Parathyroid adenoma (tissue), 2 donors: ENCODE data around the gene XRCC3.

Experiments used
- H2AFZ ChIP-seq: fragments of 300-600 bp; sonication (generic); one replicate; pipeline ENCODE4 v1.7.0; 2017; ENCODE audit warnings: antibody characterized with exemption, mild to moderate bottlenecking
- H3K27ac ChIP-seq: fragments of 300-600 bp; sonication (generic); one replicate; pipeline ENCODE4 v1.7.0; 2017
- H3K27me3 ChIP-seq: fragments of 300-600 bp; sonication (generic); one replicate; pipeline ENCODE4 v1.7.0; 2017; ENCODE audit warnings: low read length; ENCODE audit not compliant: control insufficient read depth, insufficient read depth
- H3K36me3 ChIP-seq: fragments of 300-600 bp; sonication (generic); one replicate; pipeline ENCODE4 v1.7.0; 2017; ENCODE audit warnings: low read length; ENCODE audit not compliant: control insufficient read depth, insufficient read depth
- H3K4me1 ChIP-seq: fragments of 300-600 bp; sonication (generic); one replicate; pipeline ENCODE4 v1.7.0; 2017; ENCODE audit warnings: control low read depth
- H3K4me2 ChIP-seq: fragments of 300-600 bp; sonication (generic); one replicate; pipeline ENCODE4 v1.7.0; 2017; ENCODE audit warnings: low read length
- H3K4me3 ChIP-seq: fragments of 300-600 bp; sonication (generic); one replicate; pipeline ENCODE4 v1.7.0; 2017; ENCODE audit warnings: low read depth, low read length
- H3K79me2 ChIP-seq: fragments of 300-600 bp; sonication (generic); one replicate; pipeline ENCODE4 v1.7.0; 2017; ENCODE audit warnings: control low read depth
- H3K9ac ChIP-seq: fragments of 300-600 bp; sonication (generic); one replicate; pipeline ENCODE4 v1.7.0; 2017; ENCODE audit warnings: mild to moderate bottlenecking
- H3K9me3 ChIP-seq: fragments of 300-600 bp; sonication (generic); one replicate; pipeline ENCODE4 v1.7.0; 2017; ENCODE audit warnings: low read length; ENCODE audit not compliant: control insufficient read depth
- TF ChIP-seq, protein P1 (sequence below): fragments of 300-600 bp; sonication (generic); IDR thresholded peaks from one replicate; pipeline ENCODE4 v1.7.0; 2017; ENCODE audit warnings: antibody characterized with exemption, mild to moderate bottlenecking
- donor health status: primary hyperparathyroidism.

XRCC3 gene

DNA sequence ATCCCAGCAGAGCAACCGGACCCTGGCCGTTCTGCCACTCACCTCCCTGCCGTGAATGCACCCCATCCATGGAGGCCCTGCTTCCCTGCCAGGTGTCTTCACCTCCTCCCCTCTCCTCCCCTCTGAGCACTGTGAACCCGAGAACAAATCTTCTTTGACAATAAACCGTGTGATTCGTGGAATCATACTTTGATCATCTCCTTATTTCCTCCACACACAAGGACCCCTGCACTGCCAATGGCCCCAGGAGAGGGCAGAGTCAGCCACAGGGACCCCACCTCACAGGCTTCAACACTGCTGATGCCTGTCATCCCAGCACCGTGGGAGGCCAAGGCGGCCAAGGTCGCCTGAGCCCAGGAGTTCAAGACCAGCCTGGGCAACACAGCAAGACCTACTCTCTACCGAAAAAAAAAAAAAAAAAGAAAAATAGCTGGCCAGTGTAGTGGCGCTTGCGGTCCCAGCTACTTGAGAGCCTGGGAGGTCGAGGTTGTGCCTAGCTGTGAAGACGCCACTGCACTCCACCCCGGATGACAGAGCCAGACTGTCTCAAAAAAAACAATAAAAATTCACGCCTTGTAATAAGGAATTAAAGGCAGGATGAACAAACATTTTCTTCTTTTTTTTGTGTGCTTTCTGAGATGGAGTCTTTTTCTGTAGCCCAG lies 1.1 kb downstream of the XRCC3 start:
- peaks cover 9% of the 10 kb centered on the region for H3K79me2 ChIP-seq
- no peaks in the 10 kb centered on the region for H3K27me3 ChIP-seq
- H3K4me3 ChIP-seq: no peak overlapping the region
- H3K4me2 ChIP-seq: no peak overlapping the region
- no peak overlapping the region for H2AFZ ChIP-seq
- no peaks in the 10 kb centered on the region for H3K36me3 ChIP-seq
- H3K4me1 ChIP-seq: no peaks in the 10 kb centered on the region
- TF ChIP-seq, protein P1, sequence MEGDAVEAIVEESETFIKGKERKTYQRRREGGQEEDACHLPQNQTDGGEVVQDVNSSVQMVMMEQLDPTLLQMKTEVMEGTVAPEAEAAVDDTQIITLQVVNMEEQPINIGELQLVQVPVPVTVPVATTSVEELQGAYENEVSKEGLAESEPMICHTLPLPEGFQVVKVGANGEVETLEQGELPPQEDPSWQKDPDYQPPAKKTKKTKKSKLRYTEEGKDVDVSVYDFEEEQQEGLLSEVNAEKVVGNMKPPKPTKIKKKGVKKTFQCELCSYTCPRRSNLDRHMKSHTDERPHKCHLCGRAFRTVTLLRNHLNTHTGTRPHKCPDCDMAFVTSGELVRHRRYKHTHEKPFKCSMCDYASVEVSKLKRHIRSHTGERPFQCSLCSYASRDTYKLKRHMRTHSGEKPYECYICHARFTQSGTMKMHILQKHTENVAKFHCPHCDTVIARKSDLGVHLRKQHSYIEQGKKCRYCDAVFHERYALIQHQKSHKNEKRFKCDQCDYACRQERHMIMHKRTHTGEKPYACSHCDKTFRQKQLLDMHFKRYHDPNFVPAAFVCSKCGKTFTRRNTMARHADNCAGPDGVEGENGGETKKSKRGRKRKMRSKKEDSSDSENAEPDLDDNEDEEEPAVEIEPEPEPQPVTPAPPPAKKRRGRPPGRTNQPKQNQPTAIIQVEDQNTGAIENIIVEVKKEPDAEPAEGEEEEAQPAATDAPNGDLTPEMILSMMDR: no peak
- no peak overlapping the region for H3K9ac ChIP-seq
- H3K27ac ChIP-seq: no peak overlapping the region
- no peaks in the 10 kb centered on the region for H3K9me3 ChIP-seq

DNA sequence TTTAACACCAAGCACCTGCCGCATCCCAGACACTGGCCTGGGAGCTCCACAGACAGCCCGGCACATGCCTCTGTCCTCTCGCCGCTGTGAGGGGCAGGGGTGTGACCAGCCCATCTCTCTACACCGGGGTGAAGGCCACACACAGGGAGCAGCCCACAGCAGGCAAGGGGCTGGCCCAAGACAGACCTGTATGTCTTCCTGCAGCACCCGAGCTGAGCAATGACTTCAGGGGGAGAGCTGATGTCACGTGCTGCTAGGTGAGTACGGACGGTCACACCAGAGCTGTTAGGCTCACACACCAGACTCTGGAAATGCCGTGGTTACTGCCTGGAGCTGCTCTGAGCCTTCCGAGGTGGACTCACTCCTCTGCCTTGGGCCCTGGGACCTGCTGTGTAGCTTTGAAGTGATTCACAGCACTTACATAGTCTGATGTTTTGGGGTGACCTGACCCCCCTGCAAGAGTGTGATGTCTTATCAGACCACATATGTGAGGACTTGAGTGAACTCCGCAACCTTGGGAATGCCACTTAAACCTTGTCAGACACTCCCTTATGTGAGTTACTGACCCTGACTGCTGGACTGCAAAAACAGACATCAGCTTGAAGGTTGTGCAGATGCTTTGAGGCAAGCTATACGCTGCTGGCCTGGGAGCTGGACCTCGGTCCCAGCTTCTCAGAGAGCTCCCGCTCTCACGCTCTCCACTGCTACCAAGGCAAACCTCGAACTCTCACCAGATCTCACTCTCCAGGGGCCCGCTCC lies 1.8 kb downstream of the XRCC3 start:
- H3K9ac ChIP-seq: no peak overlapping the region
- TF ChIP-seq, protein P1: no peak
- no peak overlapping the region for H3K27ac ChIP-seq
- no peaks in the 10 kb centered on the region for H3K4me1 ChIP-seq
- H2AFZ ChIP-seq: no peak overlapping the region
- no peaks in the 10 kb centered on the region for H3K36me3 ChIP-seq
- H3K79me2 ChIP-seq: peaks cover 9% of the 10 kb centered on the region
- no peaks in the 10 kb centered on the region for H3K9me3 ChIP-seq
- no peak overlapping the region for H3K4me2 ChIP-seq
- H3K4me3 ChIP-seq: no peak overlapping the region
- no peaks in the 10 kb centered on the region for H3K27me3 ChIP-seq

DNA sequence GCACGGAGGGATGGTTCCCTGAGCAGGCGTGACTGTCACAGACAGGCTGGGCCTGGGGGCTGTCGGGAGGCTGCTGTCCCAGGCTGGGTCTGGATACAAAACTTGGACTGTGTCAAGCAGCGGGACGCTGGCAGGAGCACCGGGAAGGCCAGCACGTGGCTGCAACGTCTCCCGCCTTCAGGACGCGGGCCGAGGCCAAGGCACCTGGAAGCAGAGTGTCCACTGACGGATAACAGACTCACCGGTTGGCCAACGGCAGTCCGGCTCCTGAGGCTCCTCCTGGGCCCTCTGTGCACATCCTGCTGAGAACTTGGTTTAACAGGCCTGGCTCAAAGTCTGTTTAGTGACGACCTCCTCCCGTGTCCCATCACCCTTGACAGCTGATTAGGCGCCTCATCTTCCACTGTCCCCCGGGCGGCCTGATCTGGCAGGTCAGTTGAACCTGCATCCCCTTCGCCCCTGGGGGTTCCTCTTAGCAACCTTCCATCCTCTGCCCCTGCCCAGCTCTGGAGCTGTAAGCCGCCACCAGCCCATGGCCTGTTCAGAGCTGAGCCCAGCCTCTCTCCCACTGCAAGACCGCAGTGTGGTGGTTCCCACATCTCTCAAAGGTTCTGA lies 2.5 kb downstream of the XRCC3 start:
- TF ChIP-seq, protein P1: no peak
- Histone ChIP-seq H3K27me3 (no peaks in the 10 kb centered on the region), H3K27ac (no peak overlapping the region), H3K9me3 (no peaks in the 10 kb centered on the region), H3K9ac (no peak overlapping the region), H3K4me2 (no peak overlapping the region), H3K4me1 (no peaks in the 10 kb centered on the region), H3K79me2 (peaks cover 6% of the 10 kb centered on the region), H3K36me3 (no peaks in the 10 kb centered on the region), H3K4me3 (no peak overlapping the region), H2AFZ (no peak overlapping the region)

DNA sequence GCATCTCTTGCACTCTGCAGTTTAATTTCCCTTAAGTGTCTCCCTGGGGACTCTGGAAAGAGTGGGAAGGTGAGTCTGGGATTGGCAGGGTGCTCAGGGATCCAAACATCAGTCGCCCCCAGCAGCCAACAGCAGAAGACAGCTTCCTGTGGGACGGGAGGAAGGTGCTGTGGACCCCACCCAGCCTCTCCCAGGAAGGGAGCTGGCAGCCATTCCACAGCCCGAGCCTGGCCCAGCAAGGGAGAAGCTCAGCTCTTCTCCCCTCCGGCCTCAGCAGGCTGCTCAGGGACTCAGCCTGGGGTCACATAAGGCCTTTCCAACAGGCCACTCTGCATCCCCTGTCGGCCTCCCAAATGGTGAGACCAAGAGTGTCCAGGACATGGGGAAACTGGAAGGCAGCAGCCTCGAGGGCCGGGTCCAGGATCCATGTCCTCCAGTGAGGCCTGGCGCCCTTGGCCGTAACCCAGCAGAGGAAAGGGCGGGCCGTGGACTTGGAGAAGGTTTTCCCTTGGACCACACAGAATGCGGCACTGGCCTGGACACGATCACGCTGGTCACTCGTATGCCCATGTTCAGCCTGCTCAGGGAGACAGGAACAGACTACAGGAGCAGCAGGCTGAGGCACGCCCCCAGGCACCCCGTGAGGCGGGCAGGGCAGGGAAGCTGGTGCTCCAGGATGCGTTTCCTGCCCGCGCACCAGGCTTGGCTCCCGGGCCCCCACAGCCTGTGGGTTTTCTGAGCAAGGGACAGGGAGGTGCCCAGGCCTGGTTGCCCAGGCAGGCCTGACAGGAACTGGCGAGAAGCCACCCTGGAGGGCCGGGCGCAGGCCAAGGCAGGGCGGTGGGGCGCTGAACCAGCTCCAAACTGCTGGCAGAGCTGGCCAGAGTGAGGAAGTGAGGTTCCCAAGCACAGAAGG lies 3.5 kb downstream of the XRCC3 start:
- Histone ChIP-seq H3K9ac (no peak overlapping the region), H3K4me1 (no peaks in the 10 kb centered on the region), H3K4me2 (no peak overlapping the region), H2AFZ (no peak overlapping the region), H3K36me3 (no peaks in the 10 kb centered on the region), H3K4me3 (no peak overlapping the region), H3K27me3 (no peaks in the 10 kb centered on the region), H3K79me2 (peaks cover 3% of the 10 kb centered on the region), H3K9me3 (no peaks in the 10 kb centered on the region), H3K27ac (no peak overlapping the region)
- TF ChIP-seq, protein P1: no peak
